Endothelial cell of coronary artery (primary cell): ENCODE measurements around the gene C22orf39. TPM values are rescaled to one million over a fixed set of nuclear protein-coding genes. Genes with fewer than 3 reads are reported as not detected.

Experiments
- total RNA-seq: library from RNA; depleted of rRNA; stranded (reverse); fragments of >200 nt; gene quantifications from 2 replicates; pipeline ENCODE4 v1.2.3, GENCODE V29; 2014

C22orf39 gene
- 21.8 and 23.0 TPM in 2 replicates for total RNA-seq

DNA sequence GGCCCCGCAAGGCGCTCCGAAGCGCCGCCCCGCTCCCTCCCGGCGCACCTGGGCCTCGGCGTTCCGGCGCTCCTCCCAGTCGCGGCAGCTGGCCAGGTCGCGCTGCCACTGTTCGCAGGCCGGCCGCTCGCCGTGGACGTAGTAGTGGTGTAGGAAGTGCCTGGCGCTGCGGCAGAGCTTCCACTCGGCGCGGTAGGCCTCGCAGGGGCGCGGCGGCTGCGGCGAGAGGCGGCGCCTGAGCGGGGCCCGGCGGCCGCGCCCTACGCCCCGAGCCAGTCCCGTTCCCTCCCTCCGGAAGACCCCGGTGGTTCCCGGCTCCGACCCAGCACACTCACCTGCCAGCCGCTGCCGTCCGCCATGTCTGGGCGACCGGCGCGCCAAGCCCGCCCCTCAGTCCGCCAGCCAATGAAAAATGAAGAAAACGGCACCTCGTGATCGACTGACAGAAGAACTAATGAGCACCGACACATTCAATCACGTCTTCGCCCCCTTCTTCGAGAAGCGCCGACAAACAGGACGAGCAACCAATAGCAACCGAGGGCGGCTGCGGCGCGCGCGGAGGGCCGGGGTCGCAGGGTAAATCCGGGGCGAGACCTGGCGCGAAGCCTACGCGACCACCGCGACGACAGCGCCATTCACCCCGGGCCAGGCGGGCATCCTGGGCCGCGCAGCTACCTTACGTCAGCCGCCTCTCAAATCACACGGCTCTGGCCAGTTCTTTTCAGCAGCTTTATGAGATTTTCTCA lies at the start of gene C22orf39:
Gene C22orf39 (minus strand): TSS at position 382 of the 746 bp plus-strand sequence. CDS start 23 bp downstream, at position 359.

GRCh38 chr22:19479355-19480172 lies 32.1 kb upstream of the C22orf39 start, which contains the start of gene CDC45:
CDC45 (plus strand) TSS chr22:19479920; CDS start chr22:19479969, 49 bp downstream.

GRCh38 chr22:19478901-19479354 lies 31.4 kb upstream of the C22orf39 start, which contains the start of gene UFD1:
UFD1 (minus strand) TSS chr22:19479193; CDS start chr22:19479085, 108 bp downstream.

GRCh38 chr22:19432133-19432851 lies 15.2 kb downstream of the C22orf39 start, which contains the start of gene MRPL40:
MRPL40 (plus strand) TSS chr22:19432545; CDS start chr22:19432555, 10 bp downstream.

DNA sequence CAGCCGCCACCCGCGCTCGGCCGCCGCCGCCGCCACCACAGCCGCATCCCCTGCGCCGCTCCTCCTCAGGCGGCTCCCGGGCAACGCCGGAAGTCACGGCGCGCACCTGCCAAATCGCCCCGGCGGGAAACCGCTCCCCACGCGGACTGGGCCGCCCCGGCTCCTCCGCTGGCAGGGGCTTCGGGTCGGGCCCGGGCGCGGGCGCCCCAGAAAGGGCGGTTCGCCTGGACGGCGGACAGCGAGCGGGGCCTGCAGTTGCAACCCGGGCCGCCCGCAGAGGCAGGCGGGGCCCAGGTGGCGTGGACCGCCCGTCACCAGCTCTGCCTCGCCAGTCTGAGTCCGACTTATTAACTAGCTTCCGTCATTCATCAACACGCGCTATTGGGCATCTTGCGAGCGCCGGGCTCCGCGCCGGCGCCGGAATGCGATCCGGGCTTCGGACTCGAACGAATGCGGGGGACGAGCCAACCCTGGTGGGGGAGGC lies 15.8 kb downstream of the C22orf39 start, which contains the start of gene HIRA:
Gene HIRA (minus strand): TSS at position 85 of the 484 bp plus-strand sequence. CDS start 257 bp downstream, outside the sequence.

Other genes with a start within 250 kb of the C22orf39 start
- gene CLTCL1, start 156.0 kb downstream of the C22orf39 start, total RNA-seq = 4.2 and 9.9 TPM in 2 replicates
- 19.3 and 24.9 TPM in 2 replicates for gene HIRA, start 16.0 kb downstream of the C22orf39 start, total RNA-seq
- gene MRPL40, start 15.2 kb downstream of the C22orf39 start, total RNA-seq = 26.2 and 35.4 TPM in 2 replicates
- gene UFD1, start 31.5 kb upstream of the C22orf39 start, total RNA-seq = 113 and 153 TPM in 2 replicates
- 12.5 and 35.9 TPM in 2 replicates for gene CDC45, start 32.2 kb upstream of the C22orf39 start, total RNA-seq
- 433 and 857 TPM in 2 replicates for gene CLDN5, start 76.7 kb upstream of the C22orf39 start, total RNA-seq